Stomach (tissue), 9 donors: Measurements from ENCODE around the gene HBM. TPM values are rescaled to one million over a fixed set of nuclear protein-coding genes. Genes with fewer than 3 reads are reported as not detected.
A peak's percentile ranks its signal among the peaks of the same experiment; 100 is the strongest.

ENCODE experiments used
- DNase-seq, 2 donors: peaks; one replicate each; pipeline versions ENCODE4 v3.0.0 to v3.0.0-alpha.2; 2013 to 2019
- H3K27ac ChIP-seq, 5 donors: fragments of 200-600 bp in 4 of 5; sonication (generic) in 4 of 5; one replicate each; pipeline ENCODE4 v1.5.1; 2013 to 2019; ENCODE audit warnings: mild to moderate bottlenecking in 1 of 5, moderate library complexity in 1 of 5
- H3K27me3 ChIP-seq, 3 donors: fragments of 200-600 bp; sonication (generic); one replicate each; pipeline ENCODE4 v1.5.1; 2017 to 2019; ENCODE audit warnings: mixed run types in 1 of 3
- H3K36me3 ChIP-seq, 4 donors: fragments of 200-600 bp; sonication (generic); 1 replicate in 3 of 4; 2 replicates in 1 of 4; pipeline ENCODE4 v1.5.1; 2016 to 2019
- H3K4me1 ChIP-seq, 4 donors: fragments of 200-600 bp; sonication (generic); one replicate each; pipeline ENCODE4 v1.5.1; 2016 to 2019
- H3K4me3 ChIP-seq, 4 donors: fragments of 200-600 bp; sonication (generic) in 3 of 4; one replicate each; pipeline ENCODE4 v1.5.1; 2016 to 2019; ENCODE audit warnings: mild to moderate bottlenecking in 1 of 4
- H3K9me3 ChIP-seq, 4 donors: fragments of 200-600 bp; sonication (generic); one replicate each; pipeline ENCODE4 v1.5.1; 2016 to 2019
- EP300 ChIP-seq: sonication (generic); formaldehyde crosslinking; IDR thresholded peaks from one replicate; pipeline ENCODE4 v1.6.1; 2017; ENCODE audit warnings: antibody characterized with exemption
- POLR2A ChIP-seq, 4 donors: fragments of 450-650 bp; IDR thresholded peaks; one replicate each; pipeline ENCODE4 v1.6.1; 2016; ENCODE audit warnings: antibody characterized with exemption in 4 of 4, control low read depth in 2 of 4, mild to moderate bottlenecking in 1 of 4, moderate library complexity in 1 of 4
- POLR2AphosphoS5 ChIP-seq, 3 donors: sonication (generic); formaldehyde crosslinking; IDR thresholded peaks; one replicate each; pipeline ENCODE4 v1.6.1; 2016; ENCODE audit warnings: antibody characterized with exemption in 3 of 3
- whole genome bisulfite sequencing, 5 donors: extraction: QIAGEN DNeasy Blood & Tissue Kit in 3 of 5; methylation state at CpG; one replicate each; pipeline versions ENCODE4 v1.1.5 to v1.1.7; 2013 to 2018; 5-methylcytosine and 5-hydroxymethylcytosine counted together
- intact Hi-C: fragments of 100-400 bp; cut with DNase I; formaldehyde crosslinking; loops from one replicate; pipeline ENCODE4 v1.15.1; 2023; ENCODE audit warnings: low total_unique reads
- polyA plus RNA-seq, 3 donors: library from polyadenylated mRNA; stranded (reverse); fragments of 200-250 nt; gene quantifications; one replicate each; pipeline ENCODE4 v1.2.3, GENCODE V29; 2013
- total RNA-seq, 5 donors: library from RNA; depleted of rRNA; stranded (reverse); fragments of >200 nt; gene quantifications; one replicate each; pipeline versions ENCODE4 v1.1.0 to v1.2.3, GENCODE V29; 2014 to 2016
- TF ChIP-seq, protein P1 (sequence below), 7 experiments: fragments of 450-650 bp in 4 of 7; fragments of 200-600 bp in 3 of 7; sonication (generic) in 3 of 7; IDR thresholded peaks; one replicate each; pipeline ENCODE4 v1.5.1; 2016 to 2019; ENCODE audit warnings: antibody characterized with exemption in 7 of 7, control low read depth in 2 of 7, mild to moderate bottlenecking in 1 of 7
- donor health status: healthy with polysubstance abuse.
- donor health status: Bipolar disorder and iron deficiency.
- donor health status: healthy.

HBM gene
- total and polyA plus RNA-seq, 8 donors: 10.3 TPM; not detected in 7

DNA sequence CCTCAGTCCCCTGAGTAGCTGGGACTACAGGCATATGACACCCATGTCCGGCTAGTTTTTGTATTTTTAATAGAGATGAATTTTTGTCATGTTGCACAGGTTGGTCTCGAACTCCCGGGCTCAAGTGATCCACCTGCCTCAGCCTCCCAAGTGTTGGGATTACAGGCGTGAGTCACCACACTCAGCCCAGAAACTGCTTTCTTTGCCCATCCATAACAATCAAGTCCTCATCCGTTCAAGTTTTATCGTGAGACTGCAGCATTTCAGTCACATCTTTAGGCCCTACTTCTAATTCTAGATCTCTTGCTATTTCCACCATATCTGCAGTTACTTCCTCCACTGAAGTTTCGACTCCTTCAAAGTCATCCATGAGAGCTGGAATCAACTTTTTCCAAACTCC, 33.7 kb upstream of the HBM start:
- Histone ChIP-seq H3K9me3 (no peaks in the 10 kb centered on the region), H3K27me3 (no peaks in the 10 kb centered on the region), H3K27ac (no peak overlapping the region), H3K4me3 (no peak overlapping the region), H3K36me3 (no peaks in the 10 kb centered on the region), H3K4me1 (peaks cover under 1 to 19% (median 8%) of the 10 kb centered on the region in 4 donors)
- TF ChIP-seq POLR2A (IDR thresholded peaks at IDR 0.05) (no peak), EP300 (no peak), POLR2AphosphoS5 (IDR thresholded peaks at IDR 0.05) (no peak)
- TF ChIP-seq, protein P1, sequence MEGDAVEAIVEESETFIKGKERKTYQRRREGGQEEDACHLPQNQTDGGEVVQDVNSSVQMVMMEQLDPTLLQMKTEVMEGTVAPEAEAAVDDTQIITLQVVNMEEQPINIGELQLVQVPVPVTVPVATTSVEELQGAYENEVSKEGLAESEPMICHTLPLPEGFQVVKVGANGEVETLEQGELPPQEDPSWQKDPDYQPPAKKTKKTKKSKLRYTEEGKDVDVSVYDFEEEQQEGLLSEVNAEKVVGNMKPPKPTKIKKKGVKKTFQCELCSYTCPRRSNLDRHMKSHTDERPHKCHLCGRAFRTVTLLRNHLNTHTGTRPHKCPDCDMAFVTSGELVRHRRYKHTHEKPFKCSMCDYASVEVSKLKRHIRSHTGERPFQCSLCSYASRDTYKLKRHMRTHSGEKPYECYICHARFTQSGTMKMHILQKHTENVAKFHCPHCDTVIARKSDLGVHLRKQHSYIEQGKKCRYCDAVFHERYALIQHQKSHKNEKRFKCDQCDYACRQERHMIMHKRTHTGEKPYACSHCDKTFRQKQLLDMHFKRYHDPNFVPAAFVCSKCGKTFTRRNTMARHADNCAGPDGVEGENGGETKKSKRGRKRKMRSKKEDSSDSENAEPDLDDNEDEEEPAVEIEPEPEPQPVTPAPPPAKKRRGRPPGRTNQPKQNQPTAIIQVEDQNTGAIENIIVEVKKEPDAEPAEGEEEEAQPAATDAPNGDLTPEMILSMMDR (IDR thresholded peaks at IDR 0.05): no peak
- WGBS, 5 donors: 93 to 95% (median 95%) methylated on average over 7 of the region's 7 CpGs
- intact Hi-C loops: no loop called here
- no peak for DNase-seq

DNA sequence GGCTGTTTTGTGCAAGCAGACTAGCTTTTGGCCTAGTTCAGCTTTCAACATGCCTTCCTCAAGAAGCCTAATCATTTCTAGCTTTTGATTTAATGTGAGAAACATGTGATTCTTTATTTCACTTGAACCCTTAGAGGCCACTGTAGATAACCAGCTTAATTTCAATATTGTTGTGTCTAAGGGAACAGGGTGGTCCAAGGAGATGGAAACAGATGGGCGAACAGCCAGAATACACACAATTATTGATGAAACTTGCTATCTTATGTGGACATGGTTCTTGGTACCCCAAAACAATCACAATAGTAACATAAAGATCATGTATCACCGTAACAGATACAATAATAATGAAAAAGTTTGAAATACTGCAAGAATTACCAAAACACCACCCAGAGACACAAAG, 32.1 kb upstream of the HBM start:
- TF ChIP-seq EP300 (no peak), POLR2A (IDR thresholded peaks at IDR 0.05) (no peak), POLR2AphosphoS5 (IDR thresholded peaks at IDR 0.05) (no peak)
- TF ChIP-seq, protein P1 (IDR thresholded peaks at IDR 0.05): no peak
- Histone ChIP-seq H3K9me3 (no peaks in the 10 kb centered on the region), H3K4me1 (peaks cover 9 to 27% (median 16%) of the 10 kb centered on the region in 4 donors), H3K36me3 (no peaks in the 10 kb centered on the region), H3K27me3 (no peaks in the 10 kb centered on the region), H3K27ac (no peak overlapping the region), H3K4me3 (no peak overlapping the region)
- no peak for DNase-seq
- intact Hi-C loops: no loop called here
- 92 to 99% (median 94%) methylated on average over 2 of the region's 2 CpGs for WGBS, 5 donors

DNA sequence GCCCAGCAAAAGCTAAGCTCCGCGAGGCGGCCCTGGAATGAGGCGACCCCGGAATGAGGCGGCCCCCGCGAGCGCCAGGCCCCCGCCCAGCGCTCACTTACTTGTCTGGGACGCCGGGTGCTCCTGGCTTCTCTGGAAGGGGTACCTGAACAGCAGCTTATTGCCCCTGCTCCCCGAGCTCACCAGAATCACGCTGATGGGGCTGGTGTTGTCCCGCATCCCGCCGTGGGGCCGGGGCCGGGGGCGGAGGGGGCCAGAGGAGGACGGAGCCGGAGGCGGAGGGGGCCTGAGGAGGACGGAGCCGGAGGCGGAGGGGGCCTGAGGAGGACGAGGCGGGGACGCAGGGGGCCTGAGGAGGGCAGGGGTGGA, 27.7 kb upstream of the HBM start:
- TF ChIP-seq POLR2A (IDR thresholded peaks at IDR 0.05) (no peak), EP300 (no peak), POLR2AphosphoS5 (IDR thresholded peaks at IDR 0.05) (no peak)
- TF ChIP-seq, protein P1 (IDR thresholded peaks at IDR 0.05): no peak
- H3K9me3 ChIP-seq: no peaks in the 10 kb centered on the region
- H3K27me3 ChIP-seq: peaks cover 0 to under 1% (median 0%) of the 10 kb centered on the region in 3 donors
- peaks cover 9 to 34% (median 20%) of the 10 kb centered on the region in 4 donors for H3K4me1 ChIP-seq
- H3K36me3 ChIP-seq: no peaks in the 10 kb centered on the region
- peak overlapping the region; percentile 67 to 88 (median 86) for H3K4me3 ChIP-seq
- intact Hi-C loops: no loop called here
- DNase-seq: peak in 1 of 2 donors; percentile 67
- peak overlapping the region in 4 of 5 donors; percentile 82 to 91 (median 91) for H3K27ac ChIP-seq
- 1 to 3% (median 2%) methylated on average over 15 to 30 of the region's 30 CpGs for WGBS, 5 donors

DNA sequence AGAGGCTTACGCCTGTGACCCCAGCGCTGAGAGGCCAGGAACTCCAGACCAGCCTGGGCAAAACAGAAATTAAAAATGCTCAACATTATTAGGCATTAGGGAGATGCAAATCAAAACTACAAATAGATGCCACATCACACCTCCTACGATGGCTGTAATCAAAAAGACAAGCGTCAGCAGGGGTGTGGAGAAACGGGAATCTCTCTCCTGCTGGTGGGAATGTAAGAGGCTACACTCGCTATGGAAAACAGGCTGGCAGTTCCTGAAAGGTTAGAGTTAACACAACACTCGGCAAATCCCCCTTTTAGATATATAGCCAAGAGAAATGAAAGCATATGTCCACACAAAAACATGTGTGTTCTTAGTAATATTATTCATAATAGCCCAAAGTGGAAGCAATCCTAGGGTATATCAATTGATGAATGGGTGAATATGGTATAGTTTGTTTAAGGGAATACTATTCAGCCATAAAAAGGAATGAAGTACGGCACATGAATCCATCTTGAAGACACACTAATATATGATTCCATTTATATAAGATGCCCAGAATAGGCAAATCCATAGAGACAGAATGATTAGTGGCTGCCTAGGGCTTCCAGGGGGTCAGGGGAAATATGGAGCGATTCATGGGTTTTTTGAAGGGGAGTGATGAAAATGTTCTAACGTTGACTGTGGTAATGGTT, 25.5 kb upstream of the HBM start:
- intact Hi-C loops: no loop called here
- TF ChIP-seq POLR2A (IDR thresholded peaks at IDR 0.05): no peak
- TF ChIP-seq, protein P1 (IDR thresholded peaks at IDR 0.05): no peak
- no peak for TF ChIP-seq POLR2AphosphoS5 (IDR thresholded peaks at IDR 0.05)
- TF ChIP-seq EP300: no peak
- 64 to 79% (median 67%) methylated on average over 10 of the region's 10 CpGs for WGBS, 5 donors

More for the DNA sequence above, 25.5 kb upstream of the HBM start:
- Histone ChIP-seq H3K9me3 (no peaks in the 10 kb centered on the region), H3K4me1 (peaks cover 9 to 33% (median 20%) of the 10 kb centered on the region in 4 donors), H3K27me3 (peaks cover 0 to 15% (median 0%) of the 10 kb centered on the region in 3 donors), H3K36me3 (no peaks in the 10 kb centered on the region), H3K4me3 (no peak overlapping the region), H3K27ac (no peak overlapping the region)
- DNase-seq: no peak
